T follicular helper cell (primary cell): ENCODE data around the gene HUWE1.
"Not testable (repeated sequence)": the region's sequence is repeated elsewhere in the genome, so short reads cannot be mapped to it uniquely, and the experiment has no call there.

ENCODE experiments used
- DNase-seq: peaks from one replicate; pipeline ENCODE4 v3.0.0-alpha.2; 2020; ENCODE audit warnings: low read depth
- total RNA-seq, 2 experiments: gene quantifications; one replicate each; lab custom pipeline; 2026; lab: John Stamatoyannopoulos, UW

HUWE1 gene, protein sequence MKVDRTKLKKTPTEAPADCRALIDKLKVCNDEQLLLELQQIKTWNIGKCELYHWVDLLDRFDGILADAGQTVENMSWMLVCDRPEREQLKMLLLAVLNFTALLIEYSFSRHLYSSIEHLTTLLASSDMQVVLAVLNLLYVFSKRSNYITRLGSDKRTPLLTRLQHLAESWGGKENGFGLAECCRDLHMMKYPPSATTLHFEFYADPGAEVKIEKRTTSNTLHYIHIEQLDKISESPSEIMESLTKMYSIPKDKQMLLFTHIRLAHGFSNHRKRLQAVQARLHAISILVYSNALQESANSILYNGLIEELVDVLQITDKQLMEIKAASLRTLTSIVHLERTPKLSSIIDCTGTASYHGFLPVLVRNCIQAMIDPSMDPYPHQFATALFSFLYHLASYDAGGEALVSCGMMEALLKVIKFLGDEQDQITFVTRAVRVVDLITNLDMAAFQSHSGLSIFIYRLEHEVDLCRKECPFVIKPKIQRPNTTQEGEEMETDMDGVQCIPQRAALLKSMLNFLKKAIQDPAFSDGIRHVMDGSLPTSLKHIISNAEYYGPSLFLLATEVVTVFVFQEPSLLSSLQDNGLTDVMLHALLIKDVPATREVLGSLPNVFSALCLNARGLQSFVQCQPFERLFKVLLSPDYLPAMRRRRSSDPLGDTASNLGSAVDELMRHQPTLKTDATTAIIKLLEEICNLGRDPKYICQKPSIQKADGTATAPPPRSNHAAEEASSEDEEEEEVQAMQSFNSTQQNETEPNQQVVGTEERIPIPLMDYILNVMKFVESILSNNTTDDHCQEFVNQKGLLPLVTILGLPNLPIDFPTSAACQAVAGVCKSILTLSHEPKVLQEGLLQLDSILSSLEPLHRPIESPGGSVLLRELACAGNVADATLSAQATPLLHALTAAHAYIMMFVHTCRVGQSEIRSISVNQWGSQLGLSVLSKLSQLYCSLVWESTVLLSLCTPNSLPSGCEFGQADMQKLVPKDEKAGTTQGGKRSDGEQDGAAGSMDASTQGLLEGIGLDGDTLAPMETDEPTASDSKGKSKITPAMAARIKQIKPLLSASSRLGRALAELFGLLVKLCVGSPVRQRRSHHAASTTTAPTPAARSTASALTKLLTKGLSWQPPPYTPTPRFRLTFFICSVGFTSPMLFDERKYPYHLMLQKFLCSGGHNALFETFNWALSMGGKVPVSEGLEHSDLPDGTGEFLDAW (N-terminal part only)
- 436 to 1,510 reads per million in 2 experiments for total RNA-seq

DNA sequence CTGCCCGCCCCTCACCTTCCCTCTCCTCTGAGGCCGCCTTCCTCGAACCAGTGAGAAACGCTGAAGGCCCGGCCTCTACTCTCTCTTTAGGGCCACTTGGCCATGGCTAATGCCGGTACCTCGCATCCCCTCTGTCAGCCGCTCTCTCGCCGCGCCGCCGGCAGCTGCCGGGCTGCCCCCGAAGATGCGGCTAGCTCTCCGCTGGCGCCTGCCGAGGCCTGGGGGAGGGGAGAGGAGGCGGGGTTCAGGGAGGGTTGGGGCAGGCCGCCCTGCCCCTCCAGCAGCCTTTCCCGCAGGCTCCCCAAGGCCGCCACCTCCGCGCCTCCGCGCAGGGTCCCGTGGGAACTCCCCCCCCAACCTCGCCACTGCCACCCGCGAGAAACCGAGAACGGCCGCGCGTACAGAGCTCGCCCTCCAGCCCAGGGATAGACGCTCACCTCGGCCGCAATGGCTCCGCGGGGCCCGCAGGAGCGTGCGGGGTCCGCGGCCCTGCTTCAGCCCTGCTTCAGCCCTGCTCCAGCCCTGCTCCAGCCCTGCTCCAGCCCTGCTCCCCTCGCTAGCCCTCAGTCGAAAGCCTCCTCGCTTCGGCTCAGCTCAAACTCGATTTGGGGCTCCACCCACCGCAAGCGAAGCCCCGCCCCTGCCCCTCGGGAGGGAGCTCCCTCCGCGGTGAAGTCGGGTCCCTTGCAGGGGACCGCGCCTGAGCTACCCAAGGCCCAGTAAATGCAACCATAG, at the start of gene HUWE1:
Gene HUWE1, minus strand, starts transcription at position 569 of the 735 bp plus-strand sequence. CDS start 32,612 bp downstream, outside the sequence.
- DNase-seq, result peak; percentile 70

DNA sequence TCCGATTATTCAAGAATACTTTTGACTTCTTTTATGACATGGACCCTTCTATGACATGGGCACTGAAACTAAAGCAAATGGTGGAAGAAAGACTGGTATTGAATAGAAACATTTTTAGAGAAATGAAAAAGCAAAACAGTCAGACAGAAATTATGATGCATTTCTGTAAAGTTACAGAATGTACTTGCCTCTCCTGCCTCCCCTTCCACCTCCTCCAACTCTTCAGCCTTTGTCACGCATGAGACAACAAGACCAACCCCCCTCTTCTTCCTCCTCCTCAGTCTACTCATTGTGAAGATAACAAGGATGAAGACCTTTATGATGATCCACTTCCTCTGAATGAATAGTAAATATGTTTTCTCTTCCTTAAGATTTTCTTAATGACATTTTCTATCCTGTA, 46.3 kb upstream of the HUWE1 start:
- no peak for DNase-seq

DNA sequence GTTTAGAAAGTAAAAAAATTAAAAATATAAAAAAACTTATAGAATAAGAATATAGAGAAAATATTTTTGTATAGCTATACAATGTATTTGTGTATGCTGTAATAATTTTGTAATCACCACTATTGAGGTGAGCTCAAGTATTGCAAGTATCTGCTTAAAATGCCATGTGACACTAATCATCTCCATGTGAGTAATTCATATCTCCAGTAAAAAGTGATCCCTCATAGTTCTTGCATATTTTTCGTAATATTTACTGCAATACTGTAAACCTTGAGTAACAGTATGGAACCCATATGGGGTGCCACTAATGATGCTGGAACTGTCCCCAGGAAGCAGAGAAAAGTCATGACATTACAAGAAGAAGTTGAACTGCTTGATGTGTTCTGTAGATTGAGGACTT, 43.2 kb upstream of the HUWE1 start:
- DNase-seq, result no peak

DNA sequence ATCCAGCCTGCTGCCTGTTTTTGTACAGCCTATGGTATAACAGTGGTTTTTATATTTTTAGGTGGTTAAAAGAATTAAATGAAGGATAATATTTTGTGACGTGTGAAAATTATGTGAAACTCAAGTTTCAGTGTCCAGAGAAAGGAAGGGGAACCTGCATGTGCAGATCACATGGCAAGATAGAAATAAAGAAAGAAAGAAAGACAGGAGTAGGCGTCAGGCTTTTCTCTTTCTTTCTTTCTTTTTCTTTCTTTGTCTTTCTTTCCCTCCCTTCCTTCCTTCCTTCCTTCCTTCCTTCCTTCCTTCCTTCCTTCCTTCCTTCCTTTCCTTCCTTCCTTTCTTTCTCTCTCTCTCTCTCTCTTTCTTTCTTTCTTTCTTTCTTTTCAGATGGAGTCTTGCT, 42.0 kb upstream of the HUWE1 start:
- no peak for DNase-seq

DNA sequence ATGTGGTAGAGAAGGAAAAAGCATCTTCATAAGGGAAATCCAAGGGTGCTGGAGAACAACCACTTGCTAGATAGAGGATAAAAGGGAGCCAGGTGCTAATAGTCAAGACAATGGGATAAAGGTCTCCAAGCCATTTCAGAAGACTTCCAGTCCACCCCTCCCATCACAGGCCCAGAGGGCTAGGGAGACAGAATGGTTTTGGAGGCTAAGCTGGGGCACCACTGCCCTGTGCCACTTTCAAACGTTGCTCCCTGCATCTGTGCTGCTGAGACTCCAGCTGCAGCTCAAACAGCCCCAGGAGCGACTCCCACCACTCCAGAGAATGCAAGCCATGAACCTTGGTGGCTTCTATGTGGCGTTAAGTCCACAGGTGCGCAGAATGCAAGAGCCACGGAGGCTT, 38.4 kb upstream of the HUWE1 start:
- no peak for DNase-seq

GRCh38 chrX:53723381-53723780, 36.9 kb upstream of the HUWE1 start:
- no peak for DNase-seq

GRCh38 chrX:53721610-53722009, 35.1 kb upstream of the HUWE1 start:
- not testable (repeated sequence) for DNase-seq

DNA sequence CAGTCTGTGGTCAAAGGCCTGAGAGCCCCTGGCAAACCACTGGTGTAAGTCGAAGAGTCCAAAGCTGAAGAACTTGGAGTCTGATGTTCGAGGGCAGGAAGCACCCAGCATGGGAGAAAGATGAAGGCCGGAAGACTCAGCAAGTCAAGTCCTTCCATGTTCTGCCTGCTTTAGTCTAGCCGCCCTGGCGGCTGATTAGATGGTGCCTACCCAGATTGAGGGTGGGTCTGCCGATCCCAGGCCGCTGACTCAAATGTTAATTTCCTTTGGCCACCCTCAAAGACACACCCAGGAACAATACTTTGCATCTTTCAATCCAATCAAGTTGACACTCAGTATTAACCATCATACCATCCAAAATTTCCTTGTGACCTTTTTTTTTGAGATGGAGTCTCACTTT, 33.1 kb upstream of the HUWE1 start:
- not testable (repeated sequence) for DNase-seq

DNA sequence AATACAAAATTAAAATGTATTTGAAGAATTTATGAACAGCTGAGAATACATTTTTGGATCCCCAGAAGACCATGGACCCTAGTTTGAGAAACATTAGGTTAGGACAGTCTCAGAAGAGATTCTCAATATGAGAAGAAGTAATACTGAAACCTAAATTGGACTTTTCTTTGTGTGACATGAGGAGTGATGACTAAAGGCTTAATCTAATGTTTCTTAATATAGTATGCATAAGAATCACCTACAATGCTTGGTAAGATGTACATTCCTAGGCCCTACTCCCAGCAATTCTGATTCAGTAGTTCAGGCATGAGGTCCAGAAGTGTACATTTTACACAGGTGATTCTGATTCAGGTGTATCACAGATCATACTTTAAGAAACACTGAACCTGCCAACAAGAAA, 31.6 kb upstream of the HUWE1 start:
- DNase-seq, result no peak

GRCh38 chrX:53717205-53717604, 30.7 kb upstream of the HUWE1 start:
- no peak for DNase-seq

DNA sequence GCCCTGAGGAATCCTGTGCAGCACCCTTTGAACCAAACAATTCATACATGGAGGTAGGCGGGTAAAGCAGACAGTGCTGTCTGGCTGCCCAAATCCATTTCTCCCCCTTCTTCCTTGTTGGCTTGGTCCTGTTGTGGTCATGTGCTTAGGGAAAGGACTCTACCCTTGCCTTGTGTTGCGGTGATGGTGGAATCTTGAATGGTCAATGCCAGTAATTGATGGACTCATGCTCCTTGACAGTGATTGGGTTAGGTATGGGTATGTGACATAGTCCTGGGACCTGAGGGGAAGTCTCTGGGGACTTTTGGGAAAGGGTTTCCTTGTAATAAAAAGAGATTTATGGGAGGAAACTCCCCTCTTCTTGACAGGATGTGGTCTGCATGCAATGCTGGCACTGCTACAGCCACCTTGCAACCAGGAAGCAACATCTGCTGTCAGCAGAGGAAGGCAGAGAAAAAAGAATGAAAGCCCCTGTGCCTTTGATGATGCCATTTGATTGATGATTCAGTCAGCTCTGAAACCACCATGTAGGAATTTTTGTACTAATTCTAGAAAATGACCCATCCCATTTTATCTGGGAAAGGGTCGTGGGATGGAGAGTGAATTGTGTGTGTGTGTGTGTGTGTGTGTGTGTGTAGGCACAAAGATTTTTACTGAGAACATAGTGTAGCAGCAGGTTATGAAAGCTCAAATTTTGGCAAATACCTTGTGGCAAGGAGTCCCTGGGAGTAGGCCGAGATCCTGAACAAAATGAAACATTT, 30.0 kb upstream of the HUWE1 start:
- DNase-seq, result peak; percentile 28

DNA sequence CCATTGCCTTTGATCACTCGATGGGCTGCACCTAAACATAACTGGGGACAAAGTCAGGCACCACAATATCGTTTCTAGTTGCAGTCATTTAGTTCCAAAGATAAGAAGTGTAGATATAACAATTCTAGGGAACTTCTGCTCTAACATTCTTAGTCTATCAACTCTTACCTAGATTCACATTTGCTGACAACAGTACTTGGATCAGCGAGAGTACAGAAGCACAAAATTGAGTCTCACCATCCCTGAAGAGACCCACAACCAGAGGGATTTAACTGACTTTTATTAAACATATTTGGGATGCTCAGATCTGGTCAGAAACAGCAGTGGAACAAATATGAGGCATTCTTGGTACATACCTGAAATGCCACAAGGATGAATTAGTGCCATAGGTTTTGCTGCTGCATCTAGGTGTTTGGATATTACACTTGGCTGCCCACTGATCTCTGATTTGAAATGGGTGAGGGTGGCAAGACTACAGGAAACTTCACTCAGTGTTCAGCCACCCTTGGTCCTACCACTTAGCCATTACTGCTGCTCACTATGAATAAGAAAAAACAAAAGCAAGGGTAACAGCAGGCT, 28.9 kb upstream of the HUWE1 start:
- DNase-seq, result no peak

GRCh38 chrX:53714580-53715345, 28.2 kb upstream of the HUWE1 start:
- peak; percentile 26 for DNase-seq

GRCh38 chrX:53713987-53714579, 27.6 kb upstream of the HUWE1 start:
- DNase-seq, result no peak

DNA sequence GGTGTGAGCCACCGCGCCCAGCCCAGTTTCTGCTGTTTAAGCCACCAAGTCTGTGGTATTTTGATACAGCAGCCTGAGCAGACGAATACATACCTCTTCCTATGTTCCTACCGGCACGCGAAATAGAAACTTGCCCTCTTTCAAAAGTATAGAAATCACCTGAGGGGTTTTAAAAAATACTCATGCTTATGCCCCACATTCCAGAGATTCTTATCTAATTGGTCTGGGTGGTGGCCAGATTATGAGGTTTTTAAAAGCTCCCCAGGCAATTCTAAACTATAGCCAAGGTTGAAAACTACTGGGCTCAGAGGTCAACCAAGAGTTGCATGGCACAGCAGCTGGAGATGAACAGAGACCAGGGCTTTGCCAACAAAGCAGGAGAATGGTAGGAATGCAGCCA, 24.9 kb upstream of the HUWE1 start:
- no peak for DNase-seq

GRCh38 chrX:53704854-53705253, 18.3 kb upstream of the HUWE1 start:
- DNase-seq, result no peak

- DNase-seq, result no peak
Measured at GRCh38 chrX:53704294-53704693, 17.8 kb upstream of the HUWE1 start.

GRCh38 chrX:53695946-53696549, 9.5 kb upstream of the HUWE1 start:
- DNase-seq, result no peak

DNA sequence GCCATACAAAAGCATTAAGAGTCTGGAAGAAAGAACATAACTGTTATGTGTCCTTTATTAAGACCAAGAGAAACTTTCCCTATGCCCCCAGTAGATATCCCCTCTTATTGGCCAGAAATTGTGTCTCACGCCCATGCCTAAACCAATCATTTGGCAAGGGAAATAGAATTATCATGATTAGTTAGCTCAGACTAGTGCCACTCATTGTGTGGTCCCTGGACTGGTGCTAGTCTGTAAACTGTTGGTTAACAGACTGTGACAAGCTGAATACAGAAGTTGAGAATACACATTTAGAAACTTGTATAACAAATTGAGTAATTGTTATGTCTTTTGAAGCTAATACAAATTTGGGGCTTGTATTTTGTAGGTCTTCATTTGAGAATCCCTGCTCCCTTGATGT, 8.1 kb upstream of the HUWE1 start:
- DNase-seq, result no peak
